Cortex of kidney (tissue), 1 donor: ENCODE data around the gene FAM83C.
"Not testable (repeated sequence)": the region's sequence is repeated elsewhere in the genome, so short reads cannot be mapped to it uniquely, and the experiment has no call there.

Experiments used
- DNase-seq: peaks from one replicate; lab custom pipeline; 2025; lab: John Stamatoyannopoulos, UW

The FAM83C gene

GRCh38 chr20:35263532-35264341 is 28.5 kb downstream of the FAM83C start:
- DNase-seq: no peak

DNA sequence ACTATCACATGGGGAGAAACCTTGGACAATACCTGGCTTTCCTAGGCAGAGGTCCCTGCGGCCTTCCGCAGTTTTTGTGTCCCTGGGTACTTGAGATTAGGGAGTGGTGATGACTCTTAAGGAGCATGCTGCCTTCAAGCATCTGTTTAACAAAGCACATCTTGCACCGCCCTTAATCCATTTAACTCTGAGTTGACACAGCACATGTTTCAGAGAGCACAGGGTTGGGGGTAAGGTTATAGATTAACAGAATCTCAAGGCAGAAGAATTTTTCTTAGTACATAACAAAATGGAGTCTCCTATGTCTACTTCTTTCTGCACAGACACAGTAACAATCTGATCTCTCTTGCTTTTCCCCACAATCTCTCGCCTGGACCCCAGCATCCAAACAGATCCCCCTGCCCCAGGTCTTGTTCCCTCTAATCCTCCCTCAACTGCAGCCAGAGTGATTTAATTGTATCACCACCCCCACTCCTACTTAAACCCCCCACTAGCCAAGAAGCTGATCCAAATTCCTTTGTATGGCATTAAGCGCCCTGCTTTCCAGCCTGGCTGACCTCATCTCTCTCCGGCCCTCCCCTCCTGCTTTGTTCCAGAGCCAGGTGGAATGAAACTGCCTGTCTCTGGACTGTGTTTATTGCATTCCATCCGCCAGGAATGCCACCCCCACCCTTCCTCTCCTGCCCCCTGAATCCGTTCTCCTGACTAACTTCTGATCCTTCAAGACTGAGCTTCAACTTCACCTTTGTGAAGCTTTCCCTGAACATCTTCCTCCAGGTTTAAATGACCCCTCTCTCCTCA is 29.3 kb downstream of the FAM83C start:
- not testable (repeated sequence) for DNase-seq

DNA sequence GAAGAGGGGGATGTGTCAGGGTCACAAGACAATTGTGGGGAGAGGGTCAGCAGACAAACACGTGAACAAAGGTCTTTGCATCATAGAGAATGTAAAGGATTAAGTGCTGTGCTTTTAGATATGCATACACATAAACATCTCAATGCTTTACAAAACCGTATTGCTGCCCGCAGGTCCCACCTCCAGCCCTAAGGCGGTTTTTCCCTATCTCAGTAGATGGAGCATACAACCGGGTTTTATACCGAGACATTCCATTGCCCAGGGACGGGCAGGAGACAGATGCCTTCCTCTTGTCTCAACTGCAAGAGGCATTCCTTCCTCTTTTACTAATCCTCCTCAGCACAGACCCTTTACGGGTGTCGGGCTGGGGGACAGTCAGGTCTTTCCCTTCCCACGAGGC is 29.9 kb downstream of the FAM83C start:
- DNase-seq: not testable (repeated sequence)

- DNase-seq: no peak
Observed at GRCh38 chr20:35260426-35260825, 31.8 kb downstream of the FAM83C start.

DNA sequence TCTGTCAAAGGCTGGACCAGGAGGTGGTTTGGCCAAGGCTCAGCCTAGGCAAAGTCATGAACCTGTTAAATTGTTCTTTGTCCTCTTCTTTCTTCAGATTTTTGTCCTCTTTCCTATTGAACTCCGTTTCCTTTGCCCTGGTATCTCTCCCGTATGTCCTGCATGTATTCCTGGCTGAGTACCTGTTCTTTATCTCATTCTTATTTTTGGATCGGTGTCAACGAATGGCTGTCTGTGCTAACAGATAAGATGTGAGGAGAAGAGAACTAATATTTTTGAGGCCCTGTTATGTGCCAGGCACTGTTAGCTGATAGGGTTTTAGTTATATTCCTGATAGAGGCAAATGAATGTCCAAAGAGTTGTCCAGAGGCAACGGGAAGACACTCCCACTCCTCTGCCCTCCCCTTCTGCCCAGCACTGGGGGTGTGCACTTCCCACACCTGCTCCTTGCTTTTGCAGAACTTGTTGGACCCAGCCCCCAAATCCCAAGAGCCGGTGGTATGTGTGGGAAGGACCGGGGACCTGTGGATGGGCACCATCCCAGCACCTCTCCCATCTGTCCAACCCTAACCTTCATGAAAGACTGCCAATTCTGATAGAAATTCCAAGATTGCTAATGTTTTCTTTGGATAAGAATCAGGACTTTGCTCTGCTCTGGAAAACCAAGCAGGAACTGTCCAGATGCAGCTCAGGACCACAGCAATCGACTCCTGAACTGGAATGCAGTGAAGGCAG is 34.9 kb downstream of the FAM83C start:
- DNase-seq: no peak

- no peak for DNase-seq
Observed at GRCh38 chr20:35254448-35254999, 37.7 kb downstream of the FAM83C start.

- no peak for DNase-seq
Observed at GRCh38 chr20:35253010-35253409, 39.2 kb downstream of the FAM83C start.

GRCh38 chr20:35252598-35252997 is 39.6 kb downstream of the FAM83C start:
- not testable (repeated sequence) for DNase-seq

GRCh38 chr20:35252037-35252461 is 40.2 kb downstream of the FAM83C start:
- DNase-seq: no peak

DNA sequence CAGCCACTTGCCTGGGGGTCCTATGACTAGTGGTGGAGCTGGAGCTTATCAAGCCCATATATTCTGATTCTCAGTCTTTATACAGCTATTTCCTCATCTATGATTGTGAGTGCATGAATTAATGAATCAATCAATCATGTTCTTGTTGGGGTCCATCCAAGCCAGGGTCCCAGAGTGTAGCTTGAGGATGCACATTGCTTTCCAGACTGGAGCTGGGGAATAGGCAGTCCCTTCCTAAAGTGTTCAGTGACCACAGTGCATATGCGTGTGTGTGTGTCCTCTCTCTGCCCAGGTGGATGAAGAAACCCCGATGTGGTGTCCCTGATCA is 40.6 kb downstream of the FAM83C start:
- no peak for DNase-seq

DNA sequence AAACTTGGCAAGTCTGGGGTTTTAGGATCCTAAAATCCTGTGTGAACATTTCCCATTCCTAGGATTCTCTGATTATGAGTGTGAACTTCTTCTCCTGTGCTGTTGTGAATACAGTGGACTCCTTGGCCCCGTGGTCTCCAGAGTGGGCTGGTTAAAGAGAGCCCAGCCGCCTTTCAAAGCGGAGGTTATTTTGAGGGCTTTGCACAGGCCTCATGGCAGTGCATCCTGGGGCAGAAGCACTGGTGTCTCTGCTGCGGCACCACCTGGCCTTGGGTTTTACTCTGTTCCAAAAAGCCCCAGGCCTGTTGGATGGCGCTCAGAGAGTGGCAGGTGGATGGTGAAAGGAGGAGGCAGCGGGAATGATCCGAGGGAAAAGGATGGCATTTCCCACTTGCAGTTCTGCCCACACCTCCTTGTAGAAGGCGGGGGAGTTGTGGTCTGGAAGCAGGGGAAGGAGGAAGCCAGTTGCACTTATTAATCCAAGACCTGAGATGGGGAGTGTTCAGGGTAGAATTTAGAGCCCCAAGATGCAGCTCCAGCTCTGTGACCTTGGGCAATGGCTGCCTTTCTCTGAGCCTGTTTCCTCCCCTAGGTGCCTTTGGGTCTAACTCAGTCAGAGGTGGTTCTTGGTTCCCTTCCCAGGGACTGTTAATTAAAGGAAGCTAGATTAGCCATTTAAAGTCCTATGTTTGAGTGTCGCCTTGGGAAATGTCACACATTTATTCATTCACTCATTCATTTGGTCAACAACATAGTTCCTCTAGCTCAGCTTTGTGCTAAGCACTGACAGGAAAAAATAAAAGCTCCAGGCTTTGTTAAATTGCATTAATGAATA is 43.4 kb downstream of the FAM83C start:
- DNase-seq: no peak

DNA sequence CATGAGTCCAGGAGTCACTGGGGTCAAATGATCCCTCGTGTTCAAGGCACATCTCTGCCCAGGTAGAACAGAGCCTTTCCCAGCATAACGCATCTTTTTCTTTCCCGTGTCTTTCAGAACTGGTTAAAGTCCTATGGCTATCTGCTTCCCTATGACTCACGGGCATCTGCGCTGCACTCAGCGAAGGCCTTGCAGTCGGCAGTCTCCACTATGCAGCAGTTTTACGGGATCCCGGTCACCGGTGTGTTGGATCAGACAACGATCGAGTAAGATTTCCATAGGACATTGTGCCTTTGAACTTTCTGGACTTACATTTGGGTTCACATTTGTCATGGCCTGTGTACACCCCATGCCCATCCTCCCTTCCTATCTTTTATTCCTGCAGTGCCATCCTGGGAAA is 45.5 kb downstream of the FAM83C start:
- DNase-seq: no peak

GRCh38 chr20:35243986-35244385 is 48.2 kb downstream of the FAM83C start:
- DNase-seq: no peak

- DNase-seq: no peak
Observed at GRCh38 chr20:35243317-35243716, 48.9 kb downstream of the FAM83C start.

DNA sequence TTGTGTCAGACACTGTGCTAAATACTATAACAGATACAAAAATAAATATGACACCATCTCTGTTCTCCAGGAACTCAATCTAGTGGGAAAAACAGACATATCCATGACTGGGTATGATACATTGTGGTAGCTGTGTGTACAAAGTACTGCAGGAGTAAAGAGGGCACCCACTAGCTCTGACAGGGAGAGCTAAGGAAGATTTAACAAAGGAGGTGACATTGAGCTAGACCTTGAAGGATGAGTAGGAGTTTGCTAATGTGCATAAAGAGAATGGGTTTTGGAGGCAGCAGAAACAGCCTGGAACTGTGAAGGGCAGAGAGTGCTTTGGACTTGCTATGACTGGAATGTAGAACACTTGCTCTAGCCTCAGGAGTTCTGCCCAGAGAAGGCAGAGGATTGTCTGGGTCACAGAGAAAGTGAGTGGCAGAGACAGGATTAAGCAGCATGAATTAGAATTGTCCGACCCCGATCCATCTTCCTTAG is 51.4 kb downstream of the FAM83C start:
- no peak for DNase-seq

GRCh38 chr20:35240083-35240810 is 52.0 kb downstream of the FAM83C start:
- DNase-seq: no peak

- DNase-seq: no peak
Observed at GRCh38 chr20:35238735-35239134, 53.5 kb downstream of the FAM83C start.

- DNase-seq: no peak
Observed at GRCh38 chr20:35238170-35238569, 54.1 kb downstream of the FAM83C start.

GRCh38 chr20:35237486-35237885 is 54.7 kb downstream of the FAM83C start:
- DNase-seq: no peak

- DNase-seq: no peak
Observed at GRCh38 chr20:35235881-35236280, 56.3 kb downstream of the FAM83C start.
